HEK293 (cell line): ENCODE results near the gene TADA1.

Experiments used
- AEBP2 ChIP-seq: fragments of 450-650 bp; formaldehyde crosslinking; IDR thresholded peaks from 2 replicates; pipeline ENCODE4 v1.5.1; 2016; ENCODE audit warnings: missing biosample characterization, missing genetic modification characterization, borderline replicate concordance
- HOXC10 ChIP-seq: sonication (generic); formaldehyde crosslinking; IDR thresholded peaks from 2 replicates; pipeline ENCODE4 v1.8.1; 2023; ENCODE audit warnings: mild to moderate bottlenecking, missing genetic modification reagents
- KLF16 ChIP-seq: fragments of 450-650 bp; formaldehyde crosslinking; IDR thresholded peaks from 2 replicates; pipeline ENCODE4 v1.5.1; 2017; ENCODE audit warnings: missing biosample characterization, missing genetic modification characterization
- OVOL3 ChIP-seq: fragments of 450-650 bp; formaldehyde crosslinking; IDR thresholded peaks from 2 replicates; pipeline ENCODE4 v1.5.1; 2016; ENCODE audit warnings: missing biosample characterization, missing genetic modification characterization
- PRDM4 ChIP-seq: fragments of 450-650 bp; formaldehyde crosslinking; IDR thresholded peaks from 2 replicates; pipeline ENCODE4 v1.5.1; 2017; ENCODE audit warnings: missing biosample characterization, missing genetic modification characterization
- PRDM6 ChIP-seq: fragments of 450-650 bp; formaldehyde crosslinking; IDR thresholded peaks from 2 replicates; pipeline ENCODE4 v1.5.1; 2017; ENCODE audit warnings: missing biosample characterization, missing genetic modification characterization
- ZBTB1 ChIP-seq: fragments of 450-650 bp; formaldehyde crosslinking; IDR thresholded peaks from 2 replicates; pipeline ENCODE4 v1.5.1; 2016; ENCODE audit warnings: missing biosample characterization, missing genetic modification characterization
- ZBTB10 ChIP-seq: fragments of 450-650 bp; formaldehyde crosslinking; IDR thresholded peaks from 2 replicates; pipeline ENCODE4 v1.5.1; 2016; ENCODE audit warnings: missing biosample characterization, missing genetic modification characterization
- ZBTB8A ChIP-seq: fragments of 450-650 bp; formaldehyde crosslinking; IDR thresholded peaks from 2 replicates; pipeline ENCODE4 v1.5.1; 2016; ENCODE audit warnings: missing biosample characterization, missing genetic modification characterization
- ZFHX2 ChIP-seq: fragments of 450-650 bp; formaldehyde crosslinking; conservative IDR thresholded peaks from 2 replicates; pipeline ENCODE4 v1.5.1; 2016; ENCODE audit warnings: missing biosample characterization, missing genetic modification characterization
- ZNF10 ChIP-seq: fragments of 450-650 bp; formaldehyde crosslinking; IDR thresholded peaks from 2 replicates; pipeline ENCODE4 v1.5.1; 2017; ENCODE audit warnings: missing biosample characterization, missing genetic modification characterization
- ZNF138 ChIP-seq: fragments of 450-650 bp; formaldehyde crosslinking; IDR thresholded peaks from 2 replicates; pipeline ENCODE4 v1.5.1; 2016; ENCODE audit warnings: missing biosample characterization, missing genetic modification characterization, borderline replicate concordance
- ZNF18 ChIP-seq: fragments of 450-650 bp; formaldehyde crosslinking; IDR thresholded peaks from 2 replicates; pipeline ENCODE4 v1.5.1; 2016; ENCODE audit warnings: missing biosample characterization, missing genetic modification characterization
- ZNF248 ChIP-seq: fragments of 450-650 bp; formaldehyde crosslinking; IDR thresholded peaks from 2 replicates; pipeline ENCODE4 v1.5.1; 2017; ENCODE audit warnings: missing biosample characterization, missing genetic modification characterization
- ZNF274 ChIP-seq, 2 experiments: fragments of 200-500 bp in 1 of 2; fragments of 450-650 bp in 1 of 2; sonication (Bioruptor generic) in 1 of 2; formaldehyde crosslinking in 1 of 2; IDR thresholded peaks; 2 replicates each; pipeline versions ENCODE4 v1.5.1 to v1.6.1; 2014 to 2016; ENCODE audit warnings: borderline replicate concordance in 1 of 2, inconsistent platforms in 1 of 2, low read length in 1 of 2, missing biosample characterization in 1 of 2, missing genetic modification characterization in 1 of 2
- ZNF292 ChIP-seq: fragments of 450-650 bp; formaldehyde crosslinking; IDR thresholded peaks from 2 replicates; pipeline ENCODE4 v1.5.1; 2016; ENCODE audit warnings: low read depth, missing biosample characterization, missing genetic modification characterization, borderline replicate concordance
- ZNF341 ChIP-seq: fragments of 450-650 bp; formaldehyde crosslinking; IDR thresholded peaks from 2 replicates; pipeline ENCODE4; 2016; ENCODE audit warnings: low read depth, missing biosample characterization, missing genetic modification characterization
- ZNF529 ChIP-seq: fragments of 450-650 bp; formaldehyde crosslinking; IDR thresholded peaks from 2 replicates; pipeline ENCODE4 v1.5.1; 2017; ENCODE audit warnings: missing genetic modification characterization, missing biosample characterization; ENCODE audit not compliant: insufficient replicate concordance
- ZNF544 ChIP-seq: fragments of 450-650 bp; formaldehyde crosslinking; IDR thresholded peaks from 2 replicates; pipeline ENCODE4 v1.5.0; 2017; ENCODE audit warnings: missing biosample characterization, missing genetic modification characterization
- ZNF560 ChIP-seq: fragments of 450-650 bp; formaldehyde crosslinking; IDR thresholded peaks from 2 replicates; pipeline ENCODE4 v1.5.1; 2017; ENCODE audit warnings: missing biosample characterization, missing genetic modification characterization, borderline replicate concordance
- ZNF571 ChIP-seq: fragments of 450-650 bp; formaldehyde crosslinking; IDR thresholded peaks from 2 replicates; pipeline ENCODE4 v1.5.0; 2017; ENCODE audit warnings: missing biosample characterization, missing genetic modification characterization
- ZNF626 ChIP-seq: fragments of 450-650 bp; sonication (Bioruptor Pico); formaldehyde crosslinking; IDR thresholded peaks from 2 replicates; pipeline ENCODE4 v1.5.1; 2018; ENCODE audit warnings: missing biosample characterization, missing genetic modification characterization, inconsistent platforms
- ZNF639 ChIP-seq: fragments of 450-650 bp; formaldehyde crosslinking; IDR thresholded peaks from 2 replicates; pipeline ENCODE4 v1.5.1; 2016; ENCODE audit warnings: missing biosample characterization, missing genetic modification characterization
- ZNF670 ChIP-seq: fragments of 450-650 bp; formaldehyde crosslinking; IDR thresholded peaks from 2 replicates; pipeline ENCODE4 v1.5.1; 2016; ENCODE audit warnings: missing biosample characterization, missing genetic modification characterization, low read depth
- ZNF701 ChIP-seq: fragments of 450-650 bp; formaldehyde crosslinking; IDR thresholded peaks from 2 replicates; pipeline ENCODE4 v1.5.1; 2016; ENCODE audit warnings: missing biosample characterization, missing genetic modification characterization
- ZNF707 ChIP-seq: fragments of 450-650 bp; formaldehyde crosslinking; IDR thresholded peaks from 2 replicates; pipeline ENCODE4 v1.5.1; 2016; ENCODE audit warnings: missing biosample characterization, missing genetic modification characterization
- ZNF837 ChIP-seq: fragments of 450-650 bp; formaldehyde crosslinking; IDR thresholded peaks from 2 replicates; pipeline ENCODE4 v1.5.1; 2016; ENCODE audit warnings: missing biosample characterization, missing genetic modification characterization

The TADA1 gene

GRCh38 chr1:166838766-166839599 is 37.1 kb downstream of the TADA1 start, which contains the start of gene POGK (continued):
- TF ChIP-seq ZNF639 (tag by site-specific recombination) (no peak), ZNF626 (tag by site-specific recombination) (no peak), ZFHX2 (peak; percentile 74), AEBP2 (tag by site-specific recombination) (no peak), ZNF837 (tag by site-specific recombination) (no peak), KLF16 (tag by site-specific recombination) (peak; percentile 65; the same call in 1 of the 2 replicates), PRDM6 (tag by site-specific recombination) (no peak), ZNF341 (tag by site-specific recombination) (peak; percentile 82), ZNF571 (no peak), ZNF18 (no peak), ZNF544 (tag by site-specific recombination) (no peak), PRDM4 (tag by site-specific recombination) (no peak), ZNF10 (tag by site-specific recombination) (peak; percentile 38; the same call in 1 of the 2 replicates), ZNF138 (tag by site-specific recombination) (no peak), ZBTB10 (tag by site-specific recombination) (0 out of 2 replicates have a peak, but pooled peaks have one; percentile 10), ZNF670 (tag by site-specific recombination) (no peak), ZNF248 (tag by site-specific recombination) (no peak), ZBTB1 (no peak), OVOL3 (no peak), HOXC10 (CRISPR knock-in tag) (no peak), ZNF292 (tag by site-specific recombination) (no peak), ZNF274 (IDR thresholded peaks at IDR 0.05; ENCODE audit: low read length) (no peak), ZNF274 (tag by site-specific recombination; IDR thresholded peaks at IDR 0.05; ENCODE audit: borderline replicate concordance) (no peak), ZNF529 (tag by site-specific recombination) (no peak), ZBTB8A (tag by site-specific recombination) (peak; percentile 94), ZNF701 (tag by site-specific recombination) (no peak), ZNF560 (tag by site-specific recombination) (no peak), ZNF707 (tag by site-specific recombination) (no peak)
